ENCODE results near the gene DYNLL1.
A peak's percentile ranks its signal among the peaks of the same experiment; 100 is the strongest.

DYNLL1 gene

GRCh38 chr12:120457133-120457532 lies 38.8 kb upstream of the DYNLL1 start:
- no peaks in the 10 kb centered on the region for H3K9me3 Mint-ChIP-seq
- no peaks in the 10 kb centered on the region for H3K27me3 Mint-ChIP-seq (ENCODE audit: low read depth)
- H3K27ac Mint-ChIP-seq: peak overlapping the region in 1 of 3 experiments; percentile 32
- H3K4me1 Mint-ChIP-seq: no peaks in the 10 kb centered on the region
- H3K36me3 Mint-ChIP-seq (ENCODE audit: low read depth): peaks cover 63% of the 10 kb centered on the region
- TF ChIP-seq, protein P1, sequence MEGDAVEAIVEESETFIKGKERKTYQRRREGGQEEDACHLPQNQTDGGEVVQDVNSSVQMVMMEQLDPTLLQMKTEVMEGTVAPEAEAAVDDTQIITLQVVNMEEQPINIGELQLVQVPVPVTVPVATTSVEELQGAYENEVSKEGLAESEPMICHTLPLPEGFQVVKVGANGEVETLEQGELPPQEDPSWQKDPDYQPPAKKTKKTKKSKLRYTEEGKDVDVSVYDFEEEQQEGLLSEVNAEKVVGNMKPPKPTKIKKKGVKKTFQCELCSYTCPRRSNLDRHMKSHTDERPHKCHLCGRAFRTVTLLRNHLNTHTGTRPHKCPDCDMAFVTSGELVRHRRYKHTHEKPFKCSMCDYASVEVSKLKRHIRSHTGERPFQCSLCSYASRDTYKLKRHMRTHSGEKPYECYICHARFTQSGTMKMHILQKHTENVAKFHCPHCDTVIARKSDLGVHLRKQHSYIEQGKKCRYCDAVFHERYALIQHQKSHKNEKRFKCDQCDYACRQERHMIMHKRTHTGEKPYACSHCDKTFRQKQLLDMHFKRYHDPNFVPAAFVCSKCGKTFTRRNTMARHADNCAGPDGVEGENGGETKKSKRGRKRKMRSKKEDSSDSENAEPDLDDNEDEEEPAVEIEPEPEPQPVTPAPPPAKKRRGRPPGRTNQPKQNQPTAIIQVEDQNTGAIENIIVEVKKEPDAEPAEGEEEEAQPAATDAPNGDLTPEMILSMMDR (IDR thresholded peaks at IDR 0.05; ENCODE audit: unreplicated experiment in 3 of 3): peak in 1 of 3 experiments; percentile 20
- no peak overlapping the region for H3K4me3 Mint-ChIP-seq

DNA sequence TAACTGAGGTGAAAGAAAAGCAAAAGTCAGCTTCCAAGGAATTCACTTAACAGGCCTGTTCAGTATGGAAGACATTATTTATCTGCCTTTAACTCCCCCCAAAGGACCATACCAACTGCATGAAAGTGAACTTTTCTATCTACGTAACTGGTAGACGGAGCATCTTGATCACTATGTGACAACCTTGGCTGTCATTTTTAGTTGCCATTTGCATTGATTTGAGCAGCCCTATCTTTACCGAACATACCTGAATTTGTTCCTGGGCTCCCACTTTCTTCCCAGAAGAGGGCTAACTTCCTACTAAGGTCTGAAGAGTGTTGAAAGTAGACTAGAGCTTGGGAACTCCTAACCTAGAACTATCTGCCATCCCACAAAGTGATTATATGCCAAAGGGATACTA lies 35.8 kb upstream of the DYNLL1 start:
- Mint-ChIP-seq H3K4me1 (no peaks in the 10 kb centered on the region), H3K27me3 (ENCODE audit: low read depth) (no peaks in the 10 kb centered on the region), H3K4me3 (no peak overlapping the region), H3K27ac (no peak overlapping the region), H3K9me3 (no peaks in the 10 kb centered on the region), H3K36me3 (ENCODE audit: low read depth) (peaks cover 77% of the 10 kb centered on the region)
- TF ChIP-seq, protein P1 (IDR thresholded peaks at IDR 0.05; ENCODE audit: unreplicated experiment in 3 of 3): no peak

DNA sequence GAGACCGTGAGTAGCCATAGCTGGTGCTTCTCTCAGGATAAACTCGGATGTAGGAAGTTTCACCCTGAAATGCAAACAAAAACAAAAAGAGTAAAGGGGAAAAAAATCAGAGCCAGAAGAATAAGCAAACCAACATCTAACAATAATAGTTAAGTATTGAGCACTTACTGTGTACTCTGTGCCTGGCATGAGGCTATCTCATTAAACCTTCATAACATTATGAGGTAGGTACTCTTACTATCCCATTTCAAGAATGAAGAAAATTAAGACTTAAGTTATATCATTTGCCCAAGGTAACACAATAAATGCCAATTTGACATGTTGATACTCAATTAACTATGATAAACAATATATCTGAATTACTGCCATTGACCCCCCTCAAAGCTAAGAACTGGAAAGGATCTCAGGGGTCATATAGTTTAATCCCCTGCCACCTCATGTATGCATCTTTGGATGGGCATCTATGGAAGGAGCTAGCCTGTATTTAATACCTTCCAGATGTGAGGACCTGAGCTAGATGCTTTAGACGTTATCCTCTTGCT lies 33.7 kb upstream of the DYNLL1 start:
- peaks cover 78% of the 10 kb centered on the region for H3K36me3 Mint-ChIP-seq (ENCODE audit: low read depth)
- no peak overlapping the region for H3K27ac Mint-ChIP-seq
- no peaks in the 10 kb centered on the region for H3K27me3 Mint-ChIP-seq (ENCODE audit: low read depth)
- TF ChIP-seq, protein P1 (IDR thresholded peaks at IDR 0.05; ENCODE audit: unreplicated experiment in 3 of 3): no peak
- H3K9me3 Mint-ChIP-seq: no peaks in the 10 kb centered on the region
- no peak overlapping the region for H3K4me3 Mint-ChIP-seq
- peaks cover 15% of the 10 kb centered on the region for H3K4me1 Mint-ChIP-seq

DNA sequence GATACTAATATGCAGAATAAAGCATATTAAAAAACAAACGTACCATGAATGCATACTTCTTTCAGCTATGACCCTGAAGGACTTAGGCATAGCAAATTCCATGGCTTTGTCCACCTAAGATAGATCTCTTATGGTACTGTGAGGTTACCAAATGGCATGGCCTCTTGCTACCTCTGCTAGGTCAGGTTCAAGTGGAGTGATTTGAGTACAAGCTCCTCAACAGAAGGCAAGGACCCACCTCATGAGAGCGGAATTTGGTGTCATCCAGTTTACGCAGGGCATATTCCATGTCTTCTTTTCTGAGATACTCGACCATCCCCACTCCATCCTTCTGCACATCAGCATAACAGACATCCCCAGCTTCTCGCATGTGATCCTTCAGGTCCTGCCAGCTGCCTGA lies 32.2 kb upstream of the DYNLL1 start:
- H3K9me3 Mint-ChIP-seq: no peaks in the 10 kb centered on the region
- no peak overlapping the region for H3K4me3 Mint-ChIP-seq
- peaks cover 78% of the 10 kb centered on the region for H3K36me3 Mint-ChIP-seq (ENCODE audit: low read depth)
- TF ChIP-seq, protein P1 (IDR thresholded peaks at IDR 0.05; ENCODE audit: unreplicated experiment in 3 of 3): no peak
- no peak overlapping the region for H3K27ac Mint-ChIP-seq
- no peaks in the 10 kb centered on the region for H3K27me3 Mint-ChIP-seq (ENCODE audit: low read depth)
- H3K4me1 Mint-ChIP-seq: peaks cover 28% of the 10 kb centered on the region

- H3K4me1 Mint-ChIP-seq: peaks cover 36% of the 10 kb centered on the region
- H3K27ac Mint-ChIP-seq: no peak overlapping the region
- no peaks in the 10 kb centered on the region for H3K27me3 Mint-ChIP-seq (ENCODE audit: low read depth)
- H3K9me3 Mint-ChIP-seq: no peaks in the 10 kb centered on the region
- TF ChIP-seq, protein P1 (IDR thresholded peaks at IDR 0.05; ENCODE audit: unreplicated experiment in 3 of 3): no peak
- H3K4me3 Mint-ChIP-seq: no peak overlapping the region
- peaks cover 62% of the 10 kb centered on the region for H3K36me3 Mint-ChIP-seq (ENCODE audit: low read depth)
Observed at GRCh38 chr12:120465756-120466155, 30.2 kb upstream of the DYNLL1 start.

- peak overlapping the region; percentile 63 to 91 (median 69) for H3K4me3 Mint-ChIP-seq
- H3K27me3 Mint-ChIP-seq (ENCODE audit: low read depth): no peaks in the 10 kb centered on the region
- H3K27ac Mint-ChIP-seq: peak overlapping the region in 2 of 3 experiments; percentile 33 to 40
- H3K36me3 Mint-ChIP-seq (ENCODE audit: low read depth): peaks cover 58% of the 10 kb centered on the region
- TF ChIP-seq, protein P1 (IDR thresholded peaks at IDR 0.05; ENCODE audit: unreplicated experiment in 3 of 3): peak; percentile 49 to 52 (median 52)
- H3K9me3 Mint-ChIP-seq: no peaks in the 10 kb centered on the region
- peaks cover 36% of the 10 kb centered on the region for H3K4me1 Mint-ChIP-seq
Observed at GRCh38 chr12:120466560-120467315, 29.2 kb upstream of the DYNLL1 start.
